Neuron (in vitro differentiated cells): ENCODE data around the gene NPB.

Source experiments
- H2AFZ ChIP-seq: one replicate; pipeline ENCODE4 v1.6.1; 2013; ENCODE audit warnings: low read depth, mild to moderate bottlenecking, inconsistent platforms, low read length, moderate library complexity
- H3K27me3 ChIP-seq: one replicate; pipeline ENCODE4 v1.6.1; 2013; ENCODE audit warnings: low read length; ENCODE audit not compliant: insufficient read depth
- H3K36me3 ChIP-seq: one replicate; pipeline ENCODE4 v1.6.1; 2013; ENCODE audit warnings: low read length; ENCODE audit not compliant: insufficient read depth
- H3K4me1 ChIP-seq: one replicate; pipeline ENCODE4 v1.6.1; 2013; ENCODE audit warnings: low read length; ENCODE audit not compliant: insufficient read depth
- H3K4me3 ChIP-seq: 2 replicates; pipeline ENCODE4 v1.5.1; 2013; ENCODE audit warnings: mild to moderate bottlenecking, low read length, moderate library complexity
- H3K9me3 ChIP-seq: one replicate; pipeline ENCODE4 v1.6.1; 2013; ENCODE audit warnings: low read length

The NPB gene

DNA sequence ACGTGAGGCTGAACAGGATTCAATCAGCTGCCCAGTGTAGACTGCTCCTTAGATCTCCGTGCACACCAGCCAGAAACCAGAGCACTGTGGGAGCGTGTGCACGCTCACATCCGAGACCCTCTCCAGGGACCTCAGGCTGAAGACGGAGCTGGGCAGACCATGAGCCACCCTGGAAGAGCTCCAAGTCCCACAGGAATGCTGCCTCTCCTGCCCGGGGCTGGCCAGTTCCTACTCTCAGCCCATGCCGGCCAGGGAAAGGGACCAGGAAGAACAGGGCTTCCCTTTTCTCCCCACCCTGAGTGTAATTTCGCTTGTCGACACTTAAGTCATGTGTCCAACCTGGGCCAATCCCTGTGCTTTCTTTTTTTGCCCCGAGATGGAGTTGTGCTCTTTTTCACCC, 17.5 kb upstream of the NPB start:
- no peak overlapping the region for H3K4me3 ChIP-seq
- H2AFZ ChIP-seq: no peak overlapping the region
- H3K9me3 ChIP-seq: no peaks in the 10 kb centered on the region
- peaks cover 69% of the 10 kb centered on the region for H3K36me3 ChIP-seq
- H3K4me1 ChIP-seq: no peaks in the 10 kb centered on the region
- H3K27me3 ChIP-seq: no peaks in the 10 kb centered on the region

DNA sequence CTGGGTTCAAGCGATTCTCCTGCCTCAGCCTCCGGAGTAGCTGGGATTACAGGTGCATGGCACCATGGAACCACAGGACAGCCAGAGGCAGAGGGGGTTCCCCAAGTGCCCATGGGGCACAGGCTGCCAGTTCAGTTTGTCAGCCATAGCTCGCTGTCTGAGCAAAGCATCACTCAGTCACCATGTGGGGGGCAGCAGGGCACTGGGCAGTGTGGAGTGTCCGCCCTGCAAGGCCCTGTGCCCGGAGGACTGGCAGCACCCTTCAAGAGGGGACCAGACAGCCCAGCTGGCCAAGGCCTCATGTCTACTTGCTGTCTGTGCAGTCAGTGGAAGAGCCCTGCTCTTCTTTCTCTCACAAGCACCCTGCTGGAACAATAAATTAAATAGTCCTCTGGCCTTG, 17.1 kb upstream of the NPB start:
- peaks cover 69% of the 10 kb centered on the region for H3K36me3 ChIP-seq
- H2AFZ ChIP-seq: no peak overlapping the region
- peaks cover 4% of the 10 kb centered on the region for H3K4me1 ChIP-seq
- no peak overlapping the region for H3K4me3 ChIP-seq
- no peaks in the 10 kb centered on the region for H3K27me3 ChIP-seq
- no peaks in the 10 kb centered on the region for H3K9me3 ChIP-seq

DNA sequence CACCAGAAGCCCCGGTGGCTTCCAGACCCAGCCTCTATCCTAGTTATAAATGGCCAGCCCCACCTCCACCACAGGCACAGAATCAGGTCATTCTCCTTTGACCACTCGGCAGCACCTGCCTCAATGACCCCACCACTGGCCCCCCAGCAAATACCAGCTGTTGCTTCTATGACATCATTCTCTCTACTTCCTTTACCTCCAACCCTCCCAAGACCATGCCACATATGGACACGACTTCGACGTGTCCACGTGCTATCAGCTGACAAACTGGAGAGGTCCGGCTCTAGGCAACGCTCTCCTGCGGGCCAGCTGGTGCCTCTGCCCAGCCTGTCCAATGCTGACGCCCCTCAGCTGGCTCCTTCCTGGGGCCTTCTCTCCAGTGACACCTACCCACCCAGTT, 16.6 kb upstream of the NPB start:
- Histone ChIP-seq H3K4me1 (peaks cover 9% of the 10 kb centered on the region), H3K4me3 (no peak overlapping the region), H2AFZ (no peak overlapping the region), H3K36me3 (peaks cover 73% of the 10 kb centered on the region), H3K27me3 (no peaks in the 10 kb centered on the region), H3K9me3 (no peaks in the 10 kb centered on the region)

DNA sequence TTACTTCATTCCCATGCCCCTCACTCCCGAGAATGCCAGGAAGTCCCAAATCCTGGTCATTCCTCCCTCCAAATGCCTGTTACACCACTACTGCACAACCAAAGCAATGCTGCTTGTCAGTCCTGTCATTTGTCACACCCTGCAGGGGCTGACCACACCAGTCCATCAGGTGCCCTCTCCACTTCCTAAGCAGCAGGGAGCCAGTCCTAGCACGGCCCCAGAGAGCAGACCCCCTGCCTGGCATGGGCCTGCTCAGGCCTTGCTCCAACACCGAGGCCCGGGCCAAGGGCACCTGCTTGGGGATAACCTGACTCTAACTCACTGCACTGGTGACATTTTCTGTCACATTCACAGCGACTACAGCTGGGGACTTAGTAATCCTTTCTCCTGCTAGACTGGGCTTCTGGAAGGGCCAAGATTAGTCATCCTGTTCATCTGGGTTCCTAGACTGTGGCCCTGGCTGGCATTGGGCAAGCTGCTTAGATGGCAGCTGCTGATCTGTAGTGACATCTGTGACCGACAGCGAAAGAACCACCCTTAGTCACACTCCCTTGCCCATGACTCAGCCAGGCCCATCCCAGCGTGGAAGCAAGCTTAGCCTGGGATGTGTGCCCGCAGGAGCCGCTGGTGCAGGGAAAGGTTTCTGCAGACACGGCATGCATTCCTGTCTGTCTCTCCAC, 16.0 kb upstream of the NPB start:
- H3K36me3 ChIP-seq: peaks cover 74% of the 10 kb centered on the region
- no peaks in the 10 kb centered on the region for H3K9me3 ChIP-seq
- no peak overlapping the region for H2AFZ ChIP-seq
- H3K4me1 ChIP-seq: peaks cover 12% of the 10 kb centered on the region
- H3K27me3 ChIP-seq: no peaks in the 10 kb centered on the region
- no peak overlapping the region for H3K4me3 ChIP-seq

DNA sequence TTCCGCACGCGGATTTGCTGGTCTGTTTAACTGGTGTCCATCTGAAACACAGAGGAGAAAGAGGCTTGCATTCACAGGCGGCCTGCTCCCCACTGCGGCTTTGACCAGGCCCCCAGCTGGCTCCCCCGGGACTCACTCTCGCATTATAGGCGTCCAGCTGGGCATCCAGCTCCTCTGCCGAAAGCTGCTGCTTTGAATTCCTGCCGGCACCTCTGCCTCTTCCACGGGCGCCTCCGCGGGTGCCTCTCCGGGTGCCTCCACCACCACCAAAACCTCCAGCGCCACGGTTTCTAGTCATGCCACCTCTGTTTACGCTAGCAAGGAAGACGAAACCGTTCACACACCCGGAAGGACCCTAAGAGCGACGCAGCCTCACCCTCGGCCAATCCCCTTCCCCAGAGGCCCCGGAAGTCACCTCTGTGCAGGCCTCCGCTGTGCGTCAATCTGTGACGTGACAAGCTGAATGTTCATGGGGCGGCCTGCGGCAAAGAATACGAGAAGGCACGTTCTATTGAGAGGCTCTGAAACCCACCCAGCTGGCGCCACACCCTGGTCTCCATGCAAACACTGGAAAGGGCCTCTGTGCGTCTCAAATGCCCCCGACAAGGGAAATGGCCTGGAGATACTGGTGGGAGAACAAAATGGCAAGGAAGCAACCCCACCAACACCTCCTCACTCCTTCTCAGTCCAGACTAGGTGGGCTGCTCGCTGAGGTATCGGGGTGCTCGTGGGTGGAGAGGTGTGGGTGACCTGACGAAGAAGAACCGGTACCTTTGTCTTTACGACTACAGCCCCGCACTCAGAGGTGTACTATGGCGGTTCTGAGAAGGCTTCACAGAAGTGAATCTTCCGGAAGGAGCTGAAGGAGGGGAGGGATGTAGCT, 13.7 kb upstream of the NPB start:
- H3K36me3 ChIP-seq: peaks cover 64% of the 10 kb centered on the region

DNA sequence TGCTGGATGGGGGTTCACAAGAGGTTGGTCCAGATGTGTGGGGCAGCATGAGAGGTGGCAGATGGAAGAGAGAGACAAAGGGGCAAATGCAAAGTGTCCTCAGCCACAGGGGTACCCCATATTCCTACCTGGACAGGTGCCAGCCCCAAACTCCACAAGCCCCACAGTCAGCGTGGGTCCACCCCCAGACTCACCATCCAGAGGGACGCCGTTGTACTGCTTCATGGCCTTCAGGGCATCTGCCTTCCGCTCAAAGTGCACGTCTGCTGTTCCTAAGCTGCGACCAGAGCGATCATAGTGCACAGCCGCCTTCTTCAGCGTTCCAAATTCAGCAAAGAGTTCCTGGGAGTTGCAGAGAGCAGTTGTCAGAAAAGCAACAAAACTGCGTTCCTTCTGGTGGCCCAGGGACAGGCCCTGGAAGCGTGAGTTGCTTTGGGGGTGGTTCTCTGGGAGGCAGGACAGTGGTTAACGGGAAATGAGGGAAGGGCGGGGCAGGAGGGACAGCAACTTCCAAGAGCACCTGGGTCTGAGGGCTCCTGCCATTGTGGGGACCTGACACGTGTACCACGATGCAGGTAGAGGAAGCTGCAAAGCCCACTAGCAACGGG, 12.9 kb upstream of the NPB start:
- no peaks in the 10 kb centered on the region for H3K9me3 ChIP-seq
- peaks cover 66% of the 10 kb centered on the region for H3K36me3 ChIP-seq
- H2AFZ ChIP-seq: no peak overlapping the region
- H3K27me3 ChIP-seq: no peaks in the 10 kb centered on the region
- H3K4me1 ChIP-seq: peaks cover 17% of the 10 kb centered on the region
- no peak overlapping the region for H3K4me3 ChIP-seq

More for the DNA sequence above, 13.7 kb upstream of the NPB start:
- H3K4me1 ChIP-seq: peaks cover 17% of the 10 kb centered on the region
- no peaks in the 10 kb centered on the region for H3K27me3 ChIP-seq
- no peak overlapping the region for H3K4me3 ChIP-seq
- H3K9me3 ChIP-seq: no peaks in the 10 kb centered on the region
- H2AFZ ChIP-seq: no peak overlapping the region

DNA sequence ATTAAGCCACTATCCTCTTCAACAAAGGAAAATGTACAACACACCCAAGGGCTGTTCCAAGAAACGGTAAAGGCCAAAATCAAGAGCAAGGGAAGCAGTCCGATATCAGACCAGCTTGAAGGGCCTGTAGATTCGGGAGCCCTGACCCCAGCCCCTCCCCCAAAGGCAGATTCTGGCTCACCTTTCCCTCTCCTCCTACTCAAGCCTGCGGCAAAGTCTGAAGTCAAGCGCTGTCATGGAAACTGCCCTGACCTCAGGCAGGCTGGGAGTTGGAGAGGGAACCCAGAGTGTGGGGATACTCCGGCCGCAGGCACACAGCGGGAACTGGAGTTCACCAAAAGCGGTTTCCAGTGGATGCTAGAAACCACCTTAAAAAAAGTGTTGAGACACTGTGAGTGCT, 12.4 kb upstream of the NPB start:
- Histone ChIP-seq H3K36me3 (peaks cover 66% of the 10 kb centered on the region), H3K4me3 (peak overlapping the region; percentile 72), H2AFZ (no peak overlapping the region), H3K27me3 (no peaks in the 10 kb centered on the region), H3K4me1 (peaks cover 17% of the 10 kb centered on the region), H3K9me3 (no peaks in the 10 kb centered on the region)

DNA sequence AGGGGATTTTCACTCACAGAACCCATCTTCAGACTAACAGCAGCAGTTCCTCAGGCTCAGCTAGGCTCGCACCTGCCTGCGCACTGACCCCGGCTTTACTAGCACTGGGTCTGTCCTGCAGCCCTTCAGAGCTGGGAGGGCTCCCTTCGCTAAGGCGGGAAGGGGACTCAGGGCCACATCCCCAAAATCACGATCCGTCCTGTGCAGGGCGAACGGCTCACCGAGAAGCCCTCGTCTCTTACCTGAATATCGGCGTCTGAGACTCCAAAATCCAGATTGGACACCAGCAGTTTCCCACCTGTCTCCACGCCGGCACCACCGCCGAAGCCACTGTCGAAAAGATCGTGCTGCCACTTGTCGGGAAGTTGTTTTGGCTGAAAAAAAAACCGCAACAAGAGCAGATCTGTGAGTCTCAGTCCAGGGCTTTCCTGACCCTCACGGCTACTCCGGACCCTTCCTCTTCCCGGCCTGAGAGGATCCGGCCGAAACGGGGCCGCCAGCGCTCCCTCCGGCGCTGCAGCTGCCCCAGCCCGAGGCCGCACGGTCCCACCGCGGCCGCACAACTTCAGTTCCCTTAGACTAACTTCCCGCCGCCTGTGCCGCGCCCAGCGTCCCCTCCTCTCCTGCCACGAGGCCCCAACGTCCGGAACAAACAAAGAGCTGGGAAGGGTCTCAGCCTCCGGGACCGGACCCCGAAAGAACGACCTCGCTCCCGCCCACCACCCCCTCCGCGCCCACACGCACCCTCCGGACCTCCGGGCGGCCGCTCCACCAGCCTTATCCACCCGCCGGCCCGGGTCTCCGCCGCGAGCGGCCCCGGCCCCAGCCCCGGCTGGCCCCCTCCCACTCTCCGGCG, 11.4 kb upstream of the NPB start:
- no peaks in the 10 kb centered on the region for H3K9me3 ChIP-seq
- H2AFZ ChIP-seq: no peak overlapping the region
- peaks cover 17% of the 10 kb centered on the region for H3K4me1 ChIP-seq
- no peaks in the 10 kb centered on the region for H3K27me3 ChIP-seq
- H3K36me3 ChIP-seq: peaks cover 64% of the 10 kb centered on the region
- peak overlapping the region; percentile 72 for H3K4me3 ChIP-seq

DNA sequence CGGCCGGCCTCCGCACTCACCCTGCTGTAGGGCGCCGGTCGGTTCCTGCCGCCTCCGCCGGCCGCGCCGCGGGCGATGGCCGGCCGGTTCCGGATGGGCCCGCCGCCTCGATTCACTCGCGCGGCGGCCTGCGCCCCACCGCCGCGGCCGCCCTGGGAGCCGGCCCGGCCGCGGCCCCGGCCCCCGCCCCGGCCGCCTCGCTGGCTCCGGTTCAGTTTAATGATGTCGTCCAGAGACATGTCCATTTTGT, 10.8 kb upstream of the NPB start:
- peaks cover 59% of the 10 kb centered on the region for H3K36me3 ChIP-seq

DNA sequence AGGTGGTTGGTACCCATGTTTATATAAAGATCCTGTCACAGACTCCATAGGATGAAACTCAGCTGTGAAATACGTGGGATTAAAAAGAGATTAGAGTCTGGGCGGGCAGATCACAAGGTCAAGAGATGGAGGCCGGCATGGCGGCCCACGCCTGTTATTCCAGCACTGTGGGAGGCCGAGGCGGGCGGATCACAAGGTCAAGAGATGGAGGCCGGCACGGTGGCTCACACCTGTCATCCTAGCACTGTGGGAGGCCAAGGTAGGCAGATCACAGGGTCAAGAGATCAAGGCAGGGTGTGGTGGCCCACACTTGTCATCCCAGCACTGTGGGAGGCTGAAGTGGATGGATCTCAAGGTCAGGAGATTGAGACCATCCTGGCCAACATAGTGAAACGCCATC, 6.6 kb upstream of the NPB start:
- peaks cover 8% of the 10 kb centered on the region for H3K4me1 ChIP-seq
- no peaks in the 10 kb centered on the region for H3K9me3 ChIP-seq
- H3K4me3 ChIP-seq: no peak overlapping the region
- H2AFZ ChIP-seq: no peak overlapping the region
- no peaks in the 10 kb centered on the region for H3K27me3 ChIP-seq
- peaks cover 56% of the 10 kb centered on the region for H3K36me3 ChIP-seq

More for the DNA sequence above, 10.8 kb upstream of the NPB start:
- H3K4me1 ChIP-seq: peaks cover 17% of the 10 kb centered on the region
- H3K27me3 ChIP-seq: no peaks in the 10 kb centered on the region
- no peak overlapping the region for H2AFZ ChIP-seq
- no peaks in the 10 kb centered on the region for H3K9me3 ChIP-seq
- H3K4me3 ChIP-seq: peak overlapping the region; percentile 72

DNA sequence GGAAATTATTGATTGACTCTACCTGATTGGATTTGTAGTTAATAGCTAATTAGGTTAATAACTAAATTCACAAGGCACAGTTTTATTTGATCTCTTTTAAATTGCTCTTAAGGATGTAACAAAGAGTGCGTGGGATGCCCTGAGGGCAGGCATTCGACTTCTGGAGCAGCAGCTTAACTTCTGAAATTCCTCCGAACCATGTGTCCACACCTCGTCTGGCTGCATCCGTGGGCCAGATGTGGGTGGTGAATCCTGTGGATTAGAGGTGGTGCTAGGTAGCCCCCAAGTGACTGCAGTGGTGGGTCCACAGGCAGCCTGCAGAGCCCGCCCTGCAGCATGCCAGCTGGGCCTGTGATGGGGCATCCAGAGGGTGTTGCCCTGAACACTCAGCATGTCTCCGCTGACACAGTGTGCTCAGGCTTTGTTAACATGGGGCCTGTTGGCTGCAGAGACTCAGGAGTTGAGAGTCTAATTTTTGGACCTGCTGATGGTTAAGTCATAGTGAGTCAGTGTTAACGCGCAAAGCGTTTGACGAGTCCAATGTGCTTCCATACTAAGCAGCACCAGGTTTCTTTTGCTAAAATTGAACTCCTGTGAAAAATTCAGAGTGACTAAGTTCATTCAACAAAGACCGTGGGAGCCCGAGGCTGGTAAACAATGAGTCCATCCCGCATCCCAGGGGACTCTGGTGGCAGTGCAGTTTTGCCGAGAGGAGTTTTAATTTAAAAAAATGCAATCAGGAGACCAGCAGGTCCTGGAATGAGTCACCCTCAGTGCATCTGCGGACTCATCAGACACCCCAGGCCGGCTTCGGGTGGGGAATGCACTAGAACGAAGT, 3.8 kb upstream of the NPB start:
- H3K36me3 ChIP-seq: peaks cover 55% of the 10 kb centered on the region
- H3K4me1 ChIP-seq: no peaks in the 10 kb centered on the region
- H2AFZ ChIP-seq: no peak overlapping the region
- no peaks in the 10 kb centered on the region for H3K27me3 ChIP-seq
- H3K4me3 ChIP-seq: no peak overlapping the region
- H3K9me3 ChIP-seq: no peaks in the 10 kb centered on the region

DNA sequence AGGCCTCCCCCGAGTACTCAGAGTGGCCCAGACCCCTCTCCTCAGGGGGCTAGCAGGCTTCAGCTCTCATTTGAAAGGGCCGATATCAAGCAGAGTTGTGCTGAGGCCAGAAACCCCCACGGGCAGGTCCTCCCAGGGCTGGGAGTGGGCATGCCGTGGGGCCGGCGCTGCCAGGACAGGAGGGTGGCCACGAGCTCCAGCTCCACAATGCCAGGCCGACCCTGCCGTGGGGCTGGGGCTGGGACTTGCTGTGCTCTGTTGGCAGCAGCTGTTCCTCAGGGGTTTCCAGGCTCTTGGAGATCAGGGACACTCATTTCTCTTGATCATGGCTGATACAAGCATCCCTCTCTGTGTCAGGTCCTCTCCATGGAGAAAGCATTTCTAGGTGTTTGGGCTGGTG, 3.2 kb upstream of the NPB start:
- Histone ChIP-seq H3K36me3 (peaks cover 50% of the 10 kb centered on the region), H3K9me3 (no peaks in the 10 kb centered on the region), H3K4me3 (no peak overlapping the region), H3K4me1 (no peaks in the 10 kb centered on the region), H2AFZ (no peak overlapping the region), H3K27me3 (no peaks in the 10 kb centered on the region)
